Kidney tubule cell (primary cell): ENCODE measurements around the gene RNF26.

ENCODE experiments used
- DNase-seq: peaks from one replicate; pipeline ENCODE4 v3.0.0-alpha.2; 2018; ENCODE audit warnings: low spot score

RNF26 gene

GRCh38 chr11:119334174-119334930 lies at the start of gene RNF26:
TSS of gene RNF26 (plus strand) at chr11:119334527. CDS start at chr11:119335123, 596 bp downstream.
- DNase-seq = peak; percentile 96

- no peak for DNase-seq
Observed at GRCh38 chr11:119285431-119285830, 48.9 kb upstream of the RNF26 start.

- DNase-seq = no peak
Observed at GRCh38 chr11:119288219-119288618, 46.1 kb upstream of the RNF26 start.

- DNase-seq = no peak
Observed at GRCh38 chr11:119290894-119291497, 43.3 kb upstream of the RNF26 start.

GRCh38 chr11:119293461-119293860 lies 40.9 kb upstream of the RNF26 start:
- DNase-seq = no peak

GRCh38 chr11:119295178-119295577 lies 39.1 kb upstream of the RNF26 start:
- no peak for DNase-seq

GRCh38 chr11:119297938-119298337 lies 36.4 kb upstream of the RNF26 start:
- no peak for DNase-seq

- no peak for DNase-seq
Observed at GRCh38 chr11:119298726-119299125, 35.6 kb upstream of the RNF26 start.

- no peak for DNase-seq
Observed at GRCh38 chr11:119299416-119299815, 34.9 kb upstream of the RNF26 start.

GRCh38 chr11:119300198-119300964 lies 33.9 kb upstream of the RNF26 start:
- DNase-seq = no peak

GRCh38 chr11:119303227-119303718 lies 31.1 kb upstream of the RNF26 start:
- DNase-seq = no peak

- no peak for DNase-seq
Observed at GRCh38 chr11:119305556-119306372, 28.6 kb upstream of the RNF26 start.

GRCh38 chr11:119306373-119306890 lies 27.9 kb upstream of the RNF26 start:
- no peak for DNase-seq

- DNase-seq = no peak
Observed at GRCh38 chr11:119307219-119307618, 27.1 kb upstream of the RNF26 start.

- no peak for DNase-seq
Observed at GRCh38 chr11:119307974-119308373, 26.4 kb upstream of the RNF26 start.

GRCh38 chr11:119309411-119309810 lies 24.9 kb upstream of the RNF26 start:
- no peak for DNase-seq

GRCh38 chr11:119309953-119310681 lies 24.2 kb upstream of the RNF26 start:
- no peak for DNase-seq

- DNase-seq = no peak
Observed at GRCh38 chr11:119310682-119311052, 23.7 kb upstream of the RNF26 start.

- no peak for DNase-seq
Observed at GRCh38 chr11:119314726-119315125, 19.6 kb upstream of the RNF26 start.

GRCh38 chr11:119315131-119316015 lies 19.0 kb upstream of the RNF26 start:
- peak; percentile 86 for DNase-seq
